ENCODE measurements around the gene NRARP. TPM values are rescaled to one million over a fixed set of nuclear protein-coding genes. Genes with fewer than 3 reads are reported as not detected.

NRARP gene
- total and polyA plus RNA-seq, 2 of the 13 experiments (the other 11 are each of a cell fraction or from before 2014, with no cell fraction given), result 0.22 to 0.46 TPM

DNA sequence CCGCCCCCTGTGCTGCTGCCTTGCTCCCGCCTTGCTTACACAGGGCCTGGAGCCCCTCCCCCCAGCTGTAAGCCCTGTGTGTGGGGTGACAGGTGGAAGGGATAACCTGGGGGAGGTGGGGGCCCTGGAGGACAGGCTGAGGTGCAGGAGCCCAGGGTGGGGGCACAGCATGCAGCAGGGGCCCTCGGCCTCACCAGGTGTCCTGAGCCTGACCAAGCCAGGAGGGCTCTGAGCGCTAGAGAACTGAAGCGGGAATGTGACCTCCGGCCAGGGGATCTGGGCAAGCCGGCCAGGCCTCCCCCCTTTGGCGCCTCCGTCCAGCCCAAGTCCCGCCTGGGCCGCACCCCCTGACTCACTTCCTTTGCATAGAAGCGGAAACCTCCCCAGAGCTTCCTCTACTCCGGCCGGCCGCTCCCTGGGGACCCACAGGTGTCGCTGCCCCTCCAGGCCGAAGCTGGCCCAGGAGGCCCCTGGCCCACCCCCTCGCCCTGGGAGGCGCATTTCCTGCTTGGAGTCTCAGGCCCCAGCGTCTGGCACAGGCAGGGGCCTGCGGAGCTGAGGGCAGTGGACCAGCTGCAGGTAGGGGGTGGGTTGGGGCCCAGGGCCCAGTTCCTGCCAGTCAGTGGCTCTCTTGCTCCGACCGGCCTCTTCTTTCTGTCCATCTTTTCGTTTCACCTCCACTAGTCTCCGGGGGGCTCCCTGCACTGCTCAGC, 24.6 kb downstream of the NRARP start, which contains the start of gene TOR4A (continued):
- TF ChIP-seq, protein P1, sequence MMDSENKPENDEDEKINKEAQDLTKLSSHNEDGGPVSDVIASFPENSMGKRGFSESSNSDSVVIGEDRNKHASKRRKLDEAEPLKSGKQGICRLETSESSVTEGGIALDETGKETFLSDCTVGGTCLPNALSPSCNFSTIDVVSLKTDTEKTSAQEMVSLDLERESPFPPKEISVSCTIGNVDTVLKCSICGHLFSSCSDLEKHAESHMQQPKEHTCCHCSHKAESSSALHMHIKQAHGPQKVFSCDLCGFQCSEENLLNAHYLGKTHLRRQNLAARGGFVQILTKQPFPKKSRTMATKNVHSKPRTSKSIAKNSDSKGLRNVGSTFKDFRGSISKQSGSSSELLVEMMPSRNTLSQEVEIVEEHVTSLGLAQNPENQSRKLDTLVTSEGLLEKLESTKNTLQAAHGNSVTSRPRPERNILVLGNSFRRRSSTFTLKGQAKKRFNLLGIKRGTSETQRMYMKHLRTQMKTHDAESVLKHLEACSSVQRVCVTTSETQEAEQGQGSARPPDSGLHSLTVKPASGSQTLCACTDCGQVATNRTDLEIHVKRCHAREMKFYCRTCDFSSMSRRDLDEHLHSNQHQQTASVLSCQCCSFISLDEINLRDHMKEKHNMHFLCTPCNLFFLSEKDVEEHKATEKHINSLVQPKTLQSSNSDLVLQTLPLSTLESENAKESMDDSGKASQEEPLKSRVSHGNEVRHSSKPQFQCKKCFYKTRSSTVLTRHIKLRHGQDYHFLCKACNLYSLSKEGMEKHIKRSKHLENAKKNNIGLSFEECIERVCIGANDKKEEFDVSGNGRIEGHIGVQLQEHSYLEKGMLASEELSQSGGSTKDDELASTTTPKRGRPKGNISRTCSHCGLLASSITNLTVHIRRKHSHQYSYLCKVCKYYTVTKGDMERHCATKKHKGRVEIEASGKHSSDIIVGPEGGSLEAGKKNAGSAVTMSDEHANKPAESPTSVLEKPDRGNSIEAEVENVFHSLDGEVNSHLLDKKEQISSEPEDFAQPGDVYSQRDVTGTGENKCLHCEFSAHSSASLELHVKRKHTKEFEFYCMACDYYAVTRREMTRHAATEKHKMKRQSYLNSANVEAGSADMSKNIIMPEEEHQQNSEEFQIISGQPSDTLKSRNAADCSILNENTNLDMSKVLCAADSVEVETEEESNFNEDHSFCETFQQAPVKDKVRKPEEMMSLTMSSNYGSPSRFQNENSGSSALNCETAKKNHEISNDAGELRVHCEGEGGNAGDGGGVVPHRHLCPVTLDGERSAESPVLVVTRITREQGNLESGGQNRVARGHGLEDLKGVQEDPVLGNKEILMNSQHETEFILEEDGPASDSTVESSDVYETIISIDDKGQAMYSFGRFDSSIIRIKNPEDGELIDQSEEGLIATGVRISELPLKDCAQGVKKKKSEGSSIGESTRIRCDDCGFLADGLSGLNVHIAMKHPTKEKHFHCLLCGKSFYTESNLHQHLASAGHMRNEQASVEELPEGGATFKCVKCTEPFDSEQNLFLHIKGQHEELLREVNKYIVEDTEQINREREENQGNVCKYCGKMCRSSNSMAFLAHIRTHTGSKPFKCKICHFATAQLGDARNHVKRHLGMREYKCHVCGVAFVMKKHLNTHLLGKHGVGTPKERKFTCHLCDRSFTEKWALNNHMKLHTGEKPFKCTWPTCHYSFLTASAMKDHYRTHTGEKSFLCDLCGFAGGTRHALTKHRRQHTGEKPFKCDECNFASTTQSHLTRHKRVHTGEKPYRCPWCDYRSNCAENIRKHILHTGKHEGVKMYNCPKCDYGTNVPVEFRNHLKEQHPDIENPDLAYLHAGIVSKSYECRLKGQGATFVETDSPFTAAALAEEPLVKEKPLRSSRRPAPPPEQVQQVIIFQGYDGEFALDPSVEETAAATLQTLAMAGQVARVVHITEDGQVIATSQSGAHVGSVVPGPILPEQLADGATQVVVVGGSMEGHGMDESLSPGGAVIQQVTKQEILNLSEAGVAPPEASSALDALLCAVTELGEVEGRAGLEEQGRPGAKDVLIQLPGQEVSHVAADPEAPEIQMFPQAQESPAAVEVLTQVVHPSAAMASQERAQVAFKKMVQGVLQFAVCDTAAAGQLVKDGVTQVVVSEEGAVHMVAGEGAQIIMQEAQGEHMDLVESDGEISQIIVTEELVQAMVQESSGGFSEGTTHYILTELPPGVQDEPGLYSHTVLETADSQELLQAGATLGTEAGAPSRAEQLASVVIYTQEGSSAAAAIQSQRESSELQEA (CRISPR knock-in tag; IDR thresholded peaks at IDR 0.05; ENCODE audit: not compliant biosample characterization), result peak; percentile 6
- TF ChIP-seq, protein P2, sequence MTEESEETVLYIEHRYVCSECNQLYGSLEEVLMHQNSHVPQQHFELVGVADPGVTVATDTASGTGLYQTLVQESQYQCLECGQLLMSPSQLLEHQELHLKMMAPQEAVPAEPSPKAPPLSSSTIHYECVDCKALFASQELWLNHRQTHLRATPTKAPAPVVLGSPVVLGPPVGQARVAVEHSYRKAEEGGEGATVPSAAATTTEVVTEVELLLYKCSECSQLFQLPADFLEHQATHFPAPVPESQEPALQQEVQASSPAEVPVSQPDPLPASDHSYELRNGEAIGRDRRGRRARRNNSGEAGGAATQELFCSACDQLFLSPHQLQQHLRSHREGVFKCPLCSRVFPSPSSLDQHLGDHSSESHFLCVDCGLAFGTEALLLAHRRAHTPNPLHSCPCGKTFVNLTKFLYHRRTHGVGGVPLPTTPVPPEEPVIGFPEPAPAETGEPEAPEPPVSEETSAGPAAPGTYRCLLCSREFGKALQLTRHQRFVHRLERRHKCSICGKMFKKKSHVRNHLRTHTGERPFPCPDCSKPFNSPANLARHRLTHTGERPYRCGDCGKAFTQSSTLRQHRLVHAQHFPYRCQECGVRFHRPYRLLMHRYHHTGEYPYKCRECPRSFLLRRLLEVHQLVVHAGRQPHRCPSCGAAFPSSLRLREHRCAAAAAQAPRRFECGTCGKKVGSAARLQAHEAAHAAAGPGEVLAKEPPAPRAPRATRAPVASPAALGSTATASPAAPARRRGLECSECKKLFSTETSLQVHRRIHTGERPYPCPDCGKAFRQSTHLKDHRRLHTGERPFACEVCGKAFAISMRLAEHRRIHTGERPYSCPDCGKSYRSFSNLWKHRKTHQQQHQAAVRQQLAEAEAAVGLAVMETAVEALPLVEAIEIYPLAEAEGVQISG (CRISPR knock-in tag; IDR thresholded peaks at IDR 0.05), result peak; percentile 84
- no peak for TF ChIP-seq ZNF598 (CRISPR knock-in tag; IDR thresholded peaks at IDR 0.05; ENCODE audit: borderline replicate concordance)
- TF ChIP-seq, protein P3, sequence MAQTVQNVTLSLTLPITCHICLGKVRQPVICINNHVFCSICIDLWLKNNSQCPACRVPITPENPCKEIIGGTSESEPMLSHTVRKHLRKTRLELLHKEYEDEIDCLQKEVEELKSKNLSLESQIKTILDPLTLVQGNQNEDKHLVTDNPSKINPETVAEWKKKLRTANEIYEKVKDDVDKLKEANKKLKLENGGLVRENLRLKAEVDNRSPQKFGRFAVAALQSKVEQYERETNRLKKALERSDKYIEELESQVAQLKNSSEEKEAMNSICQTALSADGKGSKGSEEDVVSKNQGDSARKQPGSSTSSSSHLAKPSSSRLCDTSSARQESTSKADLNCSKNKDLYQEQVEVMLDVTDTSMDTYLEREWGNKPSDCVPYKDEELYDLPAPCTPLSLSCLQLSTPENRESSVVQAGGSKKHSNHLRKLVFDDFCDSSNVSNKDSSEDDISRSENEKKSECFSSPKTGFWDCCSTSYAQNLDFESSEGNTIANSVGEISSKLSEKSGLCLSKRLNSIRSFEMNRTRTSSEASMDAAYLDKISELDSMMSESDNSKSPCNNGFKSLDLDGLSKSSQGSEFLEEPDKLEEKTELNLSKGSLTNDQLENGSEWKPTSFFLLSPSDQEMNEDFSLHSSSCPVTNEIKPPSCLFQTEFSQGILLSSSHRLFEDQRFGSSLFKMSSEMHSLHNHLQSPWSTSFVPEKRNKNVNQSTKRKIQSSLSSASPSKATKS (CRISPR knock-in tag; IDR thresholded peaks at IDR 0.05), result 0 out of 2 replicates have a peak, but pooled peaks have one; percentile 47
- peak; percentile 81; the same call in 2 of the 3 replicates for TF ChIP-seq MXI1 (IDR thresholded peaks at IDR 0.05; ENCODE audit: borderline replicate concordance, low read depth, low read length)
- TF ChIP-seq, protein P4, sequence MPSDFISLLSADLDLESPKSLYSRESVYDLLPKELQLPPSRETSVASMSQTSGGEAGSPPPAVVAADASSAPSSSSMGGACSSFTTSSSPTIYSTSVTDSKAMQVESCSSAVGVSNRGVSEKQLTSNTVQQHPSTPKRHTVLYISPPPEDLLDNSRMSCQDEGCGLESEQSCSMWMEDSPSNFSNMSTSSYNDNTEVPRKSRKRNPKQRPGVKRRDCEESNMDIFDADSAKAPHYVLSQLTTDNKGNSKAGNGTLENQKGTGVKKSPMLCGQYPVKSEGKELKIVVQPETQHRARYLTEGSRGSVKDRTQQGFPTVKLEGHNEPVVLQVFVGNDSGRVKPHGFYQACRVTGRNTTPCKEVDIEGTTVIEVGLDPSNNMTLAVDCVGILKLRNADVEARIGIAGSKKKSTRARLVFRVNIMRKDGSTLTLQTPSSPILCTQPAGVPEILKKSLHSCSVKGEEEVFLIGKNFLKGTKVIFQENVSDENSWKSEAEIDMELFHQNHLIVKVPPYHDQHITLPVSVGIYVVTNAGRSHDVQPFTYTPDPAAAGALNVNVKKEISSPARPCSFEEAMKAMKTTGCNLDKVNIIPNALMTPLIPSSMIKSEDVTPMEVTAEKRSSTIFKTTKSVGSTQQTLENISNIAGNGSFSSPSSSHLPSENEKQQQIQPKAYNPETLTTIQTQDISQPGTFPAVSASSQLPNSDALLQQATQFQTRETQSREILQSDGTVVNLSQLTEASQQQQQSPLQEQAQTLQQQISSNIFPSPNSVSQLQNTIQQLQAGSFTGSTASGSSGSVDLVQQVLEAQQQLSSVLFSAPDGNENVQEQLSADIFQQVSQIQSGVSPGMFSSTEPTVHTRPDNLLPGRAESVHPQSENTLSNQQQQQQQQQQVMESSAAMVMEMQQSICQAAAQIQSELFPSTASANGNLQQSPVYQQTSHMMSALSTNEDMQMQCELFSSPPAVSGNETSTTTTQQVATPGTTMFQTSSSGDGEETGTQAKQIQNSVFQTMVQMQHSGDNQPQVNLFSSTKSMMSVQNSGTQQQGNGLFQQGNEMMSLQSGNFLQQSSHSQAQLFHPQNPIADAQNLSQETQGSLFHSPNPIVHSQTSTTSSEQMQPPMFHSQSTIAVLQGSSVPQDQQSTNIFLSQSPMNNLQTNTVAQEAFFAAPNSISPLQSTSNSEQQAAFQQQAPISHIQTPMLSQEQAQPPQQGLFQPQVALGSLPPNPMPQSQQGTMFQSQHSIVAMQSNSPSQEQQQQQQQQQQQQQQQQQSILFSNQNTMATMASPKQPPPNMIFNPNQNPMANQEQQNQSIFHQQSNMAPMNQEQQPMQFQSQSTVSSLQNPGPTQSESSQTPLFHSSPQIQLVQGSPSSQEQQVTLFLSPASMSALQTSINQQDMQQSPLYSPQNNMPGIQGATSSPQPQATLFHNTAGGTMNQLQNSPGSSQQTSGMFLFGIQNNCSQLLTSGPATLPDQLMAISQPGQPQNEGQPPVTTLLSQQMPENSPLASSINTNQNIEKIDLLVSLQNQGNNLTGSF (CRISPR knock-in tag; IDR thresholded peaks at IDR 0.05), result no peak
- 0 out of 2 replicates have a peak, but pooled peaks have one; percentile 21 for TF ChIP-seq ZNF121 (CRISPR knock-in tag; IDR thresholded peaks at IDR 0.05)
